PC-3 (cell line): ENCODE results near the gene CUL2. TPM values are rescaled to one million over a fixed set of nuclear protein-coding genes. Genes with fewer than 3 reads are reported as not detected.
A peak's percentile ranks its signal among the peaks of the same experiment; 100 is the strongest.

Experiments used
- ATAC-seq: fragments of 200-7000 bp; cut with Tn5 transposase; 2 replicates; pipeline ENCODE4 v1.9.1; 2020; ENCODE audit warnings: mild to moderate bottlenecking, moderate library complexity
- BruUV-seq: library from RNA; stranded (reverse); fragments of 400-500 nt; replicated peaks from 2 replicates; lab custom pipeline; 2021; lab: Mats Ljungman, UMichigan
- CTCF ChIA-PET: fragments of 300-600 bp; sonication (Branson Sonifier 250); formaldehyde crosslinking; loops from one replicate; lab custom pipeline; 2022; ENCODE audit warnings: antibody characterized with exemption; lab: Charles Lee
- POLR2A ChIA-PET: fragments of 300-600 bp; sonication (Branson Sonifier 250); formaldehyde crosslinking; loops from one replicate; lab custom pipeline; 2022; ENCODE audit warnings: antibody characterized with exemption; ENCODE audit not compliant: unreplicated experiment; lab: Charles Lee
- DNase-seq: peaks from one replicate; pipeline ENCODE4 v3.0.0-alpha.2; 2015
- H2AFZ ChIP-seq: fragments of 300-600 bp; sonication (generic); 2 replicates; pipeline ENCODE4 v1.6.0; 2016; ENCODE audit warnings: antibody characterized with exemption, low read length
- H3F3A ChIP-seq: fragments of 300-600 bp; sonication (generic); one replicate; pipeline ENCODE4 v1.6.0; 2017; ENCODE audit warnings: antibody characterized with exemption, low read length, control low read depth, mild to moderate bottlenecking; ENCODE audit not compliant: unreplicated experiment
- H3K27ac ChIP-seq: fragments of 300-600 bp; sonication (generic); 2 replicates; pipeline ENCODE4 v1.5.1; 2016; ENCODE audit warnings: mild to moderate bottlenecking, low read length
- H3K27me3 ChIP-seq: fragments of 300-600 bp; sonication (generic); 2 replicates; pipeline ENCODE4 v1.6.1; 2016; ENCODE audit warnings: low read length, mixed read lengths
- H3K36me3 ChIP-seq: fragments of 300-600 bp; sonication (generic); 2 replicates; pipeline ENCODE4 v1.6.1; 2016; ENCODE audit warnings: low read depth, mixed run types, low read length, mixed read lengths
- H3K4me1 ChIP-seq: fragments of 300-600 bp; sonication (generic); 2 replicates; pipeline ENCODE4 v1.5.1; 2016; ENCODE audit warnings: low read length; ENCODE audit not compliant: insufficient read depth
- H3K4me2 ChIP-seq: fragments of 300-600 bp; sonication (generic); 2 replicates; pipeline ENCODE4 v1.6.0; 2016; ENCODE audit warnings: low read length
- H3K4me3 ChIP-seq: fragments of 300-600 bp; sonication (generic); 2 replicates; pipeline ENCODE4 v1.5.1; 2016; ENCODE audit warnings: mild to moderate bottlenecking, low read length, mixed read lengths
- H3K79me2 ChIP-seq: fragments of 300-600 bp; sonication (generic); 2 replicates; pipeline ENCODE4 v1.6.1; 2017; ENCODE audit warnings: low read length, mixed read lengths
- H3K9ac ChIP-seq: fragments of 300-600 bp; sonication (generic); 2 replicates; pipeline ENCODE4 v1.6.0; 2016; ENCODE audit warnings: mild to moderate bottlenecking, low read length
- H3K9me2 ChIP-seq: fragments of 300-600 bp; sonication (generic); replicated peaks from 2 replicates; pipeline ENCODE4 v1.6.1; 2016; ENCODE audit warnings: mixed run types, low read length, mixed read lengths
- H3K9me3 ChIP-seq: fragments of 300-600 bp; sonication (generic); 2 replicates; pipeline ENCODE4 v1.6.1; 2016; ENCODE audit warnings: low read length, mixed read lengths
- H4K20me1 ChIP-seq: fragments of 300-600 bp; sonication (generic); 2 replicates; pipeline ENCODE4 v1.6.1; 2016; ENCODE audit warnings: low read length, mixed read lengths
- EZH2 ChIP-seq: fragments of 300-600 bp; sonication (generic); IDR thresholded peaks from one replicate; pipeline ENCODE4 v1.6.1; 2017; ENCODE audit warnings: antibody characterized with exemption, mild to moderate bottlenecking, low read length; ENCODE audit not compliant: unreplicated experiment
- EZH2phosphoT487 ChIP-seq: fragments of 300-600 bp; sonication (generic); IDR thresholded peaks from 2 replicates; pipeline ENCODE4 v1.6.1; 2018; ENCODE audit warnings: mild to moderate bottlenecking, antibody characterized with exemption, low read length, borderline replicate concordance
- intact Hi-C: fragments of 100-400 bp; cut with micrococcal nuclease; formaldehyde crosslinking; loops from 2 replicates; pipeline ENCODE4 v1.9.0; 2023
- total RNA-seq: library from RNA; depleted of rRNA; stranded (reverse); fragments of >200 nt; gene quantifications from 2 replicates; pipeline ENCODE4 v1.2.3, GENCODE V29; 2014
- TF ChIP-seq, protein P1 (sequence below): fragments of 300-600 bp; sonication (generic); conservative IDR thresholded peaks from 2 replicates; pipeline ENCODE4 v1.5.1; 2017; ENCODE audit warnings: antibody characterized with exemption, low read depth, mild to moderate bottlenecking, low read length

Gene CUL2
- total RNA-seq, 1 experiment from 2014 or later = 129 TPM

GRCh38 chr10:35005868-35006267 is 84.3 kb downstream of the CUL2 start:
- H4K20me1 ChIP-seq = no peaks in the 10 kb centered on the region
- no TSS peak for BruUV-seq
- intact Hi-C loops = loop anchor here (1.0 to 10.0 kb wide), 10 partner anchors 12 to 1671 kb away; partner anchors contain the start of genes CREM and NRP1
- peak overlapping the region; percentile 82 for H3K27ac ChIP-seq
- POLR2A ChIA-PET = interaction anchor here (0.5 to 0.7 kb wide), 3 partner anchors 11 to 1754 kb away, joined by 3 to 5 read pairs (median 4); no protein-coding TSS in a partner anchor
- CTCF ChIA-PET = interaction anchor here (0.5 to 3.9 kb wide), 3 partner anchors 11 to 340 kb away, joined by 3 to 38 read pairs (median 3); no protein-coding TSS in a partner anchor
- no peaks in the 10 kb centered on the region for H3K27me3 ChIP-seq
- H3K4me1 ChIP-seq = peaks cover 52% of the 10 kb centered on the region
- H3K9me3 ChIP-seq = no peaks in the 10 kb centered on the region
- peaks cover 22% of the 10 kb centered on the region for H3F3A ChIP-seq
- peak; percentile 100 for DNase-seq
- peak overlapping the region; percentile 52 for H3K4me2 ChIP-seq
- peaks cover 16% of the 10 kb centered on the region for H3K36me3 ChIP-seq
- no peak overlapping the region for H3K4me3 ChIP-seq
- no peak for TF ChIP-seq EZH2
- H3K9me2 ChIP-seq = no peaks in the 10 kb centered on the region
- peak; percentile 81 for ATAC-seq
- H3K79me2 ChIP-seq = no peaks in the 10 kb centered on the region; the same call in 1 of the 2 replicates
- H2AFZ ChIP-seq = no peak overlapping the region
- H3K9ac ChIP-seq = peak overlapping the region; percentile 59

DNA sequence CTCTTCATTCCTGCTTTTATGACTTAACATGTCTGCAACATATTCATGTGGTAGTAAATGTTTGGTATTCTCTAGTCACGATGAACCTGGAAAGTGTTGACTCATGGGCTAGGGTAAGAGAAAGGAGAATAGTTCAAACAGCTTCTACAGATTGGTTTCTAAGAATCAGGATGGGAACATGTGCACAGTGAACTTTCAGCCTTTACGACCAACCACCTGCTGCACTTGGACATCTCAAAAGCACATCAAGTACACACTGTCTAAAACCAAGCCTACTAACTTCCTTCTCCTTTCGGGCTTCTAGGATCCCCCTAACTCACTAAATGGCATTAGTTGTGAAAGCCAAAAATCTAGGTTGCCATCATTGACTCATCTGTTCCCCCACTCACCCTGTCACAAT is 85.5 kb downstream of the CUL2 start:
- DNase-seq (peak; percentile 67), ATAC-seq (no peak)
- TF ChIP-seq EZH2phosphoT487 = no peak
- TF ChIP-seq, protein P1, sequence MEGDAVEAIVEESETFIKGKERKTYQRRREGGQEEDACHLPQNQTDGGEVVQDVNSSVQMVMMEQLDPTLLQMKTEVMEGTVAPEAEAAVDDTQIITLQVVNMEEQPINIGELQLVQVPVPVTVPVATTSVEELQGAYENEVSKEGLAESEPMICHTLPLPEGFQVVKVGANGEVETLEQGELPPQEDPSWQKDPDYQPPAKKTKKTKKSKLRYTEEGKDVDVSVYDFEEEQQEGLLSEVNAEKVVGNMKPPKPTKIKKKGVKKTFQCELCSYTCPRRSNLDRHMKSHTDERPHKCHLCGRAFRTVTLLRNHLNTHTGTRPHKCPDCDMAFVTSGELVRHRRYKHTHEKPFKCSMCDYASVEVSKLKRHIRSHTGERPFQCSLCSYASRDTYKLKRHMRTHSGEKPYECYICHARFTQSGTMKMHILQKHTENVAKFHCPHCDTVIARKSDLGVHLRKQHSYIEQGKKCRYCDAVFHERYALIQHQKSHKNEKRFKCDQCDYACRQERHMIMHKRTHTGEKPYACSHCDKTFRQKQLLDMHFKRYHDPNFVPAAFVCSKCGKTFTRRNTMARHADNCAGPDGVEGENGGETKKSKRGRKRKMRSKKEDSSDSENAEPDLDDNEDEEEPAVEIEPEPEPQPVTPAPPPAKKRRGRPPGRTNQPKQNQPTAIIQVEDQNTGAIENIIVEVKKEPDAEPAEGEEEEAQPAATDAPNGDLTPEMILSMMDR = no peak
- TF ChIP-seq EZH2 = no peak
- intact Hi-C loops = loop anchor here (5.0 to 10.0 kb wide), 4 partner anchors 193 to 1670 kb away; partner anchors contain the start of gene NRP1
- no peaks in the 10 kb centered on the region for H3K27me3 ChIP-seq
- no peaks in the 10 kb centered on the region for H3K79me2 ChIP-seq
- ChIA-PET CTCF (interaction anchor here (1.0 to 3.9 kb wide), 3 partner anchors 9 to 191 kb away, joined by 4 to 38 read pairs (median 7); no protein-coding TSS in a partner anchor), POLR2A (no interaction called here)
- peaks cover 49% of the 10 kb centered on the region for H3K4me1 ChIP-seq
- no peaks in the 10 kb centered on the region for H3K9me3 ChIP-seq
- BruUV-seq = no TSS peak
- H2AFZ ChIP-seq = no peak overlapping the region
- H3K9ac ChIP-seq = peak overlapping the region; percentile 59; the same call in 1 of the 2 replicates
- H3K36me3 ChIP-seq = peaks cover 5% of the 10 kb centered on the region
- peak overlapping the region; percentile 82 for H3K27ac ChIP-seq
- H3K4me2 ChIP-seq = no peak overlapping the region
- H3F3A ChIP-seq = peaks cover 22% of the 10 kb centered on the region
- no peaks in the 10 kb centered on the region for H3K9me2 ChIP-seq
- no peak overlapping the region for H3K4me3 ChIP-seq
- no peaks in the 10 kb centered on the region for H4K20me1 ChIP-seq

DNA sequence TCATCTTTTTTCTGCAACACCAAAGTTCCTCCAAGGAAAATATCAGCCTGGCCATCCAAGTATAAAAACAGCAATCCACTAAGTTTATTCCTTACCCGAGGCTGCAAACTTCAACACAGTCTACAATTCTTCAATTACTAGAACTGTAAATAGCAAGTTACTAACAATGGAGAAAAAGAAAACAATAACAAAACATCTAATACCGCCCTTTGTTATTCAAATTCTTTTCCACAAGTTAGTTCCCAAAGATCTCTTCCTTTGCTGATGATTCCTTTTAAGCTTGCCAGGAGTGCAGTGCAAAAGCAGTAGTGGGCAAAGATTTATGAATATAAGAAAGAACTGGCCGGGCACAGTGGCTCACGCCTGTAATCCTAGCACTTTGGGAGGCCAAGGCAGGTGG is 86.2 kb downstream of the CUL2 start:
- no peaks in the 10 kb centered on the region for H4K20me1 ChIP-seq
- H2AFZ ChIP-seq = no peak overlapping the region
- peaks cover 44% of the 10 kb centered on the region for H3K4me1 ChIP-seq
- ATAC-seq (no peak), DNase-seq (no peak)
- ChIA-PET CTCF (interaction anchor here (0.5 to 1.2 kb wide), 4 partner anchors 9 to 331 kb away, joined by 3 to 7 read pairs (median 4); no protein-coding TSS in a partner anchor), POLR2A (interaction anchor here (0.9 kb wide), 1 partner anchor 12 kb away, joined by 7 read pairs; no protein-coding TSS in a partner anchor)
- H3K27me3 ChIP-seq = no peaks in the 10 kb centered on the region
- no peaks in the 10 kb centered on the region for H3K9me2 ChIP-seq
- no peak overlapping the region for H3K27ac ChIP-seq
- intact Hi-C loops = loop anchor here (10.0 kb wide), 1 partner anchor 1669 kb away; the partner anchor contains the start of gene NRP1
- H3F3A ChIP-seq = peaks cover 22% of the 10 kb centered on the region
- H3K4me3 ChIP-seq = no peak overlapping the region
- no peaks in the 10 kb centered on the region for H3K9me3 ChIP-seq
- TF ChIP-seq EZH2 (no peak), EZH2phosphoT487 (no peak)
- TF ChIP-seq, protein P1 = no peak
- no peak overlapping the region for H3K4me2 ChIP-seq
- no peaks in the 10 kb centered on the region for H3K79me2 ChIP-seq
- H3K36me3 ChIP-seq = no peaks in the 10 kb centered on the region
- BruUV-seq = no TSS peak
- no peak overlapping the region for H3K9ac ChIP-seq
